Glutamatergic neuron (in vitro differentiated cells): ENCODE measurements around the gene ELP5. TPM values are rescaled to one million over a fixed set of nuclear protein-coding genes. Genes with fewer than 3 reads are reported as not detected.

Experiments
- DNase-seq: peaks from one replicate; pipeline ENCODE4 v3.0.0; 2022
- H3K27ac Mint-ChIP-seq: one replicate; pipeline ENCODE4 v1.8.0; 2020; ENCODE audit warnings: mild to moderate bottlenecking, mixed read lengths, inconsistent platforms; ENCODE audit not compliant: unreplicated experiment
- H3K27me3 Mint-ChIP-seq: one replicate; pipeline ENCODE4 v1.8.0; 2020; ENCODE audit warnings: mild to moderate bottlenecking, moderate library complexity, mixed read lengths, inconsistent platforms; ENCODE audit not compliant: unreplicated experiment
- H3K36me3 Mint-ChIP-seq: one replicate; pipeline ENCODE4 v1.8.0; 2020; ENCODE audit warnings: mild to moderate bottlenecking, mixed read lengths, inconsistent platforms; ENCODE audit not compliant: unreplicated experiment
- H3K4me1 Mint-ChIP-seq: one replicate; pipeline ENCODE4 v1.8.0; 2020; ENCODE audit warnings: mild to moderate bottlenecking, low read depth, mixed read lengths, inconsistent platforms; ENCODE audit not compliant: unreplicated experiment
- H3K4me3 Mint-ChIP-seq: one replicate; pipeline ENCODE4 v1.8.0; 2020; ENCODE audit warnings: mild to moderate bottlenecking, mixed read lengths, inconsistent platforms; ENCODE audit not compliant: unreplicated experiment
- H3K9me3 Mint-ChIP-seq: one replicate; pipeline ENCODE4 v1.8.0; 2020; ENCODE audit warnings: mild to moderate bottlenecking, moderate library complexity, mixed read lengths, inconsistent platforms; ENCODE audit not compliant: unreplicated experiment
- total RNA-seq: library from RNA; stranded (reverse); fragmentation: NEBNext Ultra II Directional; extraction: Animal tissue kit (Norgen Biotek cat#: 25700); gene quantifications from one replicate; pipeline ENCODE4 v1.2.1, GENCODE V29; 2021; ENCODE audit not compliant: unreplicated experiment
- TF ChIP-seq, protein P1 (sequence below): fragments of 200-600 bp; sonication (generic); IDR thresholded peaks from one replicate; pipeline ENCODE4 v1.5.0; 2021; ENCODE audit not compliant: partially characterized antibody, unreplicated experiment

The ELP5 gene
- total RNA-seq, 1 donor from 2014 or later, result 34.1 TPM

DNA sequence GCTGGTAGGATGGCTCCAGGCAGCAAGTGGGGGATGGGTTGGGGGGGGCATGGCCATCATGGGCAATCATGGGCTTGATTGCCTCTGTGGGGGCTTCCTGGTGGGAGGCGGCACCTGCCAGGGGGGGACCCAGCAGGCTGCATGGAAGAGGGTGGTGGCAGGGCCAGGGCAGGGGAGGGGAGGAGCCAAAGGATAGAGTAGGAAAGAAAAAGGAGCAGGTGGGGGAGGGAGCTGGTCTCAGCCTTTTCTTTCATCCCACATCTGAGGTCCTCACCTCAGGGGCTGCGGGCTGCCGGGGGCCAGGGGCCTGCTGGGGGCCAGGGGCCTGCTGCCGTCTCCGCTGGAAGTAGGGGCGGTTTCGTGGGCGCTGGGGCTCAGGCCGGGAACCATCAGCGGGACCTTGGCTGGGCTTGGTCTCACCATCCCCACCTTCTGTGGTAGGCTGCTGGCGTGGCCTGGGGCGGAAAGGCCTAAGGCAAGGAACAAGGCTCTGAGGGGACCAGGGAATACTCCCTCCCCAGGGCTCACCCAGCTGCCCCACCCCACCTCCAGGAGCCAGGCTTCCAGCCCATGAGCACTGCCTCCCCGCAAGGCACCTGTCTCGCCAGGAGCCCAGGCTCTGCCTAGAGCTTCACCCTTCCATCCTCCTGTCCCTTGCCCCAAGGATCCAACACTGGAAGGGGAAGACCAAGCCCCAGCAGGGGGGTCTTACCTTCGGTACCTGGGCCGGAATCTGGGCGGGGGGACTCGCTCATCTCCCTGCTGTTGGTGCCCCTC is 37.4 kb downstream of the ELP5 start:
- H3K4me3 Mint-ChIP-seq, result no peak overlapping the region
- no peaks in the 10 kb centered on the region for H3K4me1 Mint-ChIP-seq
- peaks cover 16% of the 10 kb centered on the region for H3K27me3 Mint-ChIP-seq
- no peak overlapping the region for H3K27ac Mint-ChIP-seq
- peaks cover 1% of the 10 kb centered on the region for H3K9me3 Mint-ChIP-seq
- TF ChIP-seq, protein P1, sequence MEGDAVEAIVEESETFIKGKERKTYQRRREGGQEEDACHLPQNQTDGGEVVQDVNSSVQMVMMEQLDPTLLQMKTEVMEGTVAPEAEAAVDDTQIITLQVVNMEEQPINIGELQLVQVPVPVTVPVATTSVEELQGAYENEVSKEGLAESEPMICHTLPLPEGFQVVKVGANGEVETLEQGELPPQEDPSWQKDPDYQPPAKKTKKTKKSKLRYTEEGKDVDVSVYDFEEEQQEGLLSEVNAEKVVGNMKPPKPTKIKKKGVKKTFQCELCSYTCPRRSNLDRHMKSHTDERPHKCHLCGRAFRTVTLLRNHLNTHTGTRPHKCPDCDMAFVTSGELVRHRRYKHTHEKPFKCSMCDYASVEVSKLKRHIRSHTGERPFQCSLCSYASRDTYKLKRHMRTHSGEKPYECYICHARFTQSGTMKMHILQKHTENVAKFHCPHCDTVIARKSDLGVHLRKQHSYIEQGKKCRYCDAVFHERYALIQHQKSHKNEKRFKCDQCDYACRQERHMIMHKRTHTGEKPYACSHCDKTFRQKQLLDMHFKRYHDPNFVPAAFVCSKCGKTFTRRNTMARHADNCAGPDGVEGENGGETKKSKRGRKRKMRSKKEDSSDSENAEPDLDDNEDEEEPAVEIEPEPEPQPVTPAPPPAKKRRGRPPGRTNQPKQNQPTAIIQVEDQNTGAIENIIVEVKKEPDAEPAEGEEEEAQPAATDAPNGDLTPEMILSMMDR, result no peak
- DNase-seq, result no peak
- H3K36me3 Mint-ChIP-seq, result no peaks in the 10 kb centered on the region

DNA sequence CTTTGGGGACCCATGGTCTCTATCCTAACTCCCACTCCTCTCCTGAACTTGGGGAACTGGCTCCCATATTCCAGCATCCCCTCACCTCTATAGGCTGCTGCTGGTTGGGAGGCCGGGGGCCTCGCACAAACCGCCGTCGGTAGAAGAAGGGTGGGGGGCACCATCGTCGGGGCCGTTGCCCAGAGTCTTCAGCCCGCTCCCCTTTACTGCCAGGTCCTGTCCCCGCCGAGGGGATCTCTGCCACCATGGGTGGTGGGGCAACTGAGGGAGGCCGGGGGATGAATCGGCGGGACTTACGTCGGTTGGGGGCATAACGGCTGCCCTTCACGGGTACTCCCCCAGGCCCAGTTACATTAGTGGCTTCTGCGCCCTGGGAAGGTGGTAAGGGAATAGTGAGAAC is 38.2 kb downstream of the ELP5 start:
- no peaks in the 10 kb centered on the region for H3K4me1 Mint-ChIP-seq
- TF ChIP-seq, protein P1, result no peak
- peaks cover 17% of the 10 kb centered on the region for H3K27me3 Mint-ChIP-seq
- no peak overlapping the region for H3K4me3 Mint-ChIP-seq
- H3K9me3 Mint-ChIP-seq, result peaks cover 2% of the 10 kb centered on the region
- no peak overlapping the region for H3K27ac Mint-ChIP-seq
- no peaks in the 10 kb centered on the region for H3K36me3 Mint-ChIP-seq
- DNase-seq, result no peak

GRCh38 chr17:7290685-7291084 is 38.7 kb downstream of the ELP5 start:
- TF ChIP-seq, protein P1, result no peak
- peaks cover 20% of the 10 kb centered on the region for H3K27me3 Mint-ChIP-seq
- H3K36me3 Mint-ChIP-seq, result no peaks in the 10 kb centered on the region
- H3K4me3 Mint-ChIP-seq, result no peak overlapping the region
- peaks cover 5% of the 10 kb centered on the region for H3K9me3 Mint-ChIP-seq
- H3K27ac Mint-ChIP-seq, result no peak overlapping the region
- H3K4me1 Mint-ChIP-seq, result no peaks in the 10 kb centered on the region
- DNase-seq, result no peak

- H3K36me3 Mint-ChIP-seq, result no peaks in the 10 kb centered on the region
- no peaks in the 10 kb centered on the region for H3K4me1 Mint-ChIP-seq
- peaks cover 24% of the 10 kb centered on the region for H3K27me3 Mint-ChIP-seq
- H3K9me3 Mint-ChIP-seq, result peaks cover 8% of the 10 kb centered on the region
- TF ChIP-seq, protein P1, result no peak
- no peak for DNase-seq
- no peak overlapping the region for H3K27ac Mint-ChIP-seq
- H3K4me3 Mint-ChIP-seq, result no peak overlapping the region
Measured at GRCh38 chr17:7292194-7292593, 40.2 kb downstream of the ELP5 start.

- no peak overlapping the region for H3K27ac Mint-ChIP-seq
- H3K36me3 Mint-ChIP-seq, result no peaks in the 10 kb centered on the region
- H3K4me3 Mint-ChIP-seq, result no peak overlapping the region
- no peak for DNase-seq
- no peaks in the 10 kb centered on the region for H3K4me1 Mint-ChIP-seq
- H3K27me3 Mint-ChIP-seq, result peaks cover 22% of the 10 kb centered on the region
- TF ChIP-seq, protein P1, result no peak
- H3K9me3 Mint-ChIP-seq, result peaks cover 8% of the 10 kb centered on the region
Measured at GRCh38 chr17:7292729-7293128, 40.7 kb downstream of the ELP5 start.
